Body of pancreas (tissue), 4 donors: ENCODE measurements around the gene CACNG3. TPM values are rescaled to one million over a fixed set of nuclear protein-coding genes. Genes with fewer than 3 reads are reported as not detected.

Experiments used
- ATAC-seq: fragments of 150-250 bp; one replicate; pipeline ENCODE4 v1.9.1; 2016
- DNase-seq, 4 donors: peaks; one replicate each; pipeline ENCODE4 v3.0.0-alpha.2; 2019
- H3K27ac ChIP-seq, 4 donors: fragments of 200-600 bp; sonication (generic); 1 replicate in 3 of 4; 2 replicates in 1 of 4; pipeline versions ENCODE4 v1.5.1 to v1.6.1; 2016 to 2019; ENCODE audit warnings: mild to moderate bottlenecking in 1 of 4, mixed read lengths in 1 of 4, moderate library complexity in 1 of 4
- H3K27me3 ChIP-seq, 2 donors: fragments of 200-600 bp; sonication (generic); one replicate each; pipeline ENCODE4 v1.6.0; 2016; ENCODE audit warnings: mild to moderate bottlenecking in 1 of 2
- H3K36me3 ChIP-seq, 2 donors: fragments of 200-600 bp; sonication (generic); replicated peaks in 1 of 2; 2 replicates each; pipeline ENCODE4 v1.5.1; 2016; ENCODE audit warnings: low read depth in 2 of 2; ENCODE audit not compliant: insufficient read depth in 1 of 2
- H3K4me1 ChIP-seq: fragments of 200-600 bp; sonication (generic); one replicate; pipeline ENCODE4 v1.6.0; 2016
- H3K4me3 ChIP-seq, 2 donors: fragments of 200-600 bp; sonication (generic); 1 replicate in 1 of 2; 2 replicates in 1 of 2; pipeline ENCODE4 v1.5.1; 2016 to 2019
- H3K9me3 ChIP-seq, 3 donors: fragments of 200-600 bp; sonication (generic); 1 replicate in 2 of 3; 2 replicates in 1 of 3; pipeline ENCODE4 v1.5.1; 2016
- CTCF ChIP-seq, 7 experiments: fragments of 450-650 bp in 4 of 7; fragments of 200-600 bp in 3 of 7; sonication (generic) in 3 of 7; IDR thresholded peaks; one replicate each; pipeline ENCODE4 v1.5.1; 2016 to 2019; ENCODE audit warnings: antibody characterized with exemption in 7 of 7
- POLR2A ChIP-seq, 3 donors: fragments of 450-650 bp; IDR thresholded peaks; one replicate each; pipeline ENCODE4 v1.6.1; 2016; ENCODE audit warnings: antibody characterized with exemption in 3 of 3, mild to moderate bottlenecking in 2 of 3
- WGBS, 2 donors: methylation state at CpG; one replicate each; pipeline ENCODE4 v1.1.5; 2017; 5-methylcytosine and 5-hydroxymethylcytosine counted together
- intact Hi-C: fragments of 100-400 bp; cut with DNase I; formaldehyde crosslinking; loops from one replicate; pipeline ENCODE4 v1.15.1; 2023
- total RNA-seq, 2 donors: library from RNA; depleted of rRNA; stranded (reverse); fragments of >200 nt; gene quantifications; one replicate each; pipeline ENCODE4 v1.1.0, GENCODE V29; 2016

CACNG3 gene
- total RNA-seq, 2 donors from 2014 or later, result not detected

- intact Hi-C loops, result loop anchor here (10.0 kb wide), 1 partner anchor 208 kb away; no protein-coding TSS in a partner anchor
- H3K27ac ChIP-seq, result no peak overlapping the region
- no peak overlapping the region for H3K4me3 ChIP-seq
- H3K4me1 ChIP-seq, result no peaks in the 10 kb centered on the region
- ATAC-seq (peak; percentile 50), DNase-seq (peak; percentile 18 to 41 (median 26))
- WGBS, 2 donors, result 1 to 8% methylated on average over 5 to 7 of the region's 7 CpGs
- TF ChIP-seq POLR2A (IDR thresholded peaks at IDR 0.05) (no peak), CTCF (IDR thresholded peaks at IDR 0.05) (peak; percentile 36 to 60 (median 52))
- no peaks in the 10 kb centered on the region for H3K9me3 ChIP-seq
- H3K36me3 ChIP-seq, result no peaks in the 10 kb centered on the region
- H3K27me3 ChIP-seq, result peaks cover 0 to 10% of the 10 kb centered on the region in 2 donors
Observed at GRCh38 chr16:24253192-24253591, 2.9 kb upstream of the CACNG3 start.

- intact Hi-C loops, result loop anchor here (10.0 kb wide), 1 partner anchor 213 kb away; no protein-coding TSS in a partner anchor
- H3K4me1 ChIP-seq, result no peaks in the 10 kb centered on the region
- TF ChIP-seq CTCF (IDR thresholded peaks at IDR 0.05) (no peak), POLR2A (IDR thresholded peaks at IDR 0.05) (no peak)
- H3K36me3 ChIP-seq, result no peaks in the 10 kb centered on the region
- peaks cover 0 to 14% of the 10 kb centered on the region in 2 donors for H3K27me3 ChIP-seq
- WGBS, 2 donors, result 27 to 35% methylated on average over 5 of the region's 5 CpGs
- DNase-seq, result no peak
- ATAC-seq, result no peak
- H3K9me3 ChIP-seq, result no peaks in the 10 kb centered on the region
- H3K27ac ChIP-seq, result no peak overlapping the region
- H3K4me3 ChIP-seq, result no peak overlapping the region
Observed at GRCh38 chr16:24257958-24258357, 1.8 kb downstream of the CACNG3 start.

- intact Hi-C loops, result loop anchor here (10.0 kb wide), 1 partner anchor 214 kb away; no protein-coding TSS in a partner anchor
- H3K36me3 ChIP-seq, result no peaks in the 10 kb centered on the region
- WGBS, 2 donors, result 32 to 58% methylated on average over 1 of the region's 1 CpG
- H3K4me3 ChIP-seq, result no peak overlapping the region
- no peak overlapping the region for H3K27ac ChIP-seq
- ATAC-seq, result no peak
- H3K27me3 ChIP-seq, result peaks cover 0 to 14% of the 10 kb centered on the region in 2 donors
- TF ChIP-seq CTCF (IDR thresholded peaks at IDR 0.05) (no peak), POLR2A (IDR thresholded peaks at IDR 0.05) (no peak)
- no peaks in the 10 kb centered on the region for H3K9me3 ChIP-seq
- DNase-seq, result no peak
- H3K4me1 ChIP-seq, result no peaks in the 10 kb centered on the region
Observed at GRCh38 chr16:24258791-24259190, 2.7 kb downstream of the CACNG3 start.

- no peaks in the 10 kb centered on the region for H3K36me3 ChIP-seq
- no peak overlapping the region for H3K4me3 ChIP-seq
- intact Hi-C loops, result no loop called here
- no peak for ATAC-seq
- peaks cover 0 to 8% of the 10 kb centered on the region in 2 donors for H3K27me3 ChIP-seq
- H3K27ac ChIP-seq, result no peak overlapping the region
- no peaks in the 10 kb centered on the region for H3K9me3 ChIP-seq
- TF ChIP-seq POLR2A (IDR thresholded peaks at IDR 0.05) (no peak), CTCF (IDR thresholded peaks at IDR 0.05) (no peak)
- DNase-seq, result no peak
- no peaks in the 10 kb centered on the region for H3K4me1 ChIP-seq
Observed at GRCh38 chr16:24262816-24263215, 6.7 kb downstream of the CACNG3 start.

GRCh38 chr16:24270721-24271442, 14.7 kb downstream of the CACNG3 start:
- Histone ChIP-seq H3K36me3 (no peaks in the 10 kb centered on the region), H3K9me3 (no peaks in the 10 kb centered on the region), H3K4me1 (no peaks in the 10 kb centered on the region), H3K4me3 (no peak overlapping the region), H3K27ac (no peak overlapping the region), H3K27me3 (peaks cover 0 to 3% of the 10 kb centered on the region in 2 donors)
- intact Hi-C loops, result no loop called here
- DNase-seq (no peak), ATAC-seq (no peak)
- TF ChIP-seq POLR2A (IDR thresholded peaks at IDR 0.05) (no peak), CTCF (IDR thresholded peaks at IDR 0.05) (no peak)
- 43 to 65% methylated on average over 7 of the region's 7 CpGs for WGBS, 2 donors
